Peyer's patch (tissue), 4 donors: ENCODE data around the gene TRPM3.

ENCODE experiments used
- POLR2A ChIP-seq, 2 donors: fragments of 450-650 bp; IDR thresholded peaks; one replicate each; pipeline ENCODE4 v1.5.1; 2017; ENCODE audit warnings: antibody characterized with exemption in 2 of 2, mild to moderate bottlenecking in 2 of 2, moderate library complexity in 2 of 2
- TF ChIP-seq, protein P1 (sequence below), 6 experiments: fragments of 450-650 bp in 4 of 6; fragments of 200-600 bp in 2 of 6; sonication (generic) in 1 of 6; IDR thresholded peaks; one replicate each; pipeline ENCODE4 v1.5.1; 2017 to 2019; ENCODE audit warnings: antibody characterized with exemption in 6 of 6, mild to moderate bottlenecking in 3 of 6, moderate library complexity in 1 of 6

DNA sequence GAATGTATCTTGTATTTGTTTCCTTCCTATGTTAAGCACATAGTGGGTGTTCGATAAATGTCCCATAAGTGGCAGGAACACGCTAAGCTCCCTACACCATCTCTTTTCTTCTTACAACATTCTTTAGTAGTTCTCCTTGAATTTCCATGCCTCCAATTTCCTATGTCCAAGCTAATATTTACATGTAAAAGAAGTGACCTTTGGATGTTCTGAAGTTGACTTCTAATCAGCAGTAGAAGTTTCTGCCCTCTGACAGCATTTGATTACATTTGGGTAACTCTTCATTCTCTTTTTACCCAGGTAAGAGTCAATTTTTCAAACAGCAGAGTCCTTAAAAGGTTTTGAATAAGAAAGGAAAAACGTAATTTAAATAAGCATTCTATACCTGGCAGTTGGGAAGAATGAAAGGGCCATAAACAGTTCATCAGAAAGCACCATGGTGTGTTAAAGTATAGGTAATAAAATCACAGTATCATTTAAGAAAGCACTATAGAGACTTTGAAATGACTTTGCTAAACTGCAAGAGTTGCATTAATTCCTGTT, 78.9 kb downstream of the TRPM3 start:
- TF ChIP-seq, protein P1, sequence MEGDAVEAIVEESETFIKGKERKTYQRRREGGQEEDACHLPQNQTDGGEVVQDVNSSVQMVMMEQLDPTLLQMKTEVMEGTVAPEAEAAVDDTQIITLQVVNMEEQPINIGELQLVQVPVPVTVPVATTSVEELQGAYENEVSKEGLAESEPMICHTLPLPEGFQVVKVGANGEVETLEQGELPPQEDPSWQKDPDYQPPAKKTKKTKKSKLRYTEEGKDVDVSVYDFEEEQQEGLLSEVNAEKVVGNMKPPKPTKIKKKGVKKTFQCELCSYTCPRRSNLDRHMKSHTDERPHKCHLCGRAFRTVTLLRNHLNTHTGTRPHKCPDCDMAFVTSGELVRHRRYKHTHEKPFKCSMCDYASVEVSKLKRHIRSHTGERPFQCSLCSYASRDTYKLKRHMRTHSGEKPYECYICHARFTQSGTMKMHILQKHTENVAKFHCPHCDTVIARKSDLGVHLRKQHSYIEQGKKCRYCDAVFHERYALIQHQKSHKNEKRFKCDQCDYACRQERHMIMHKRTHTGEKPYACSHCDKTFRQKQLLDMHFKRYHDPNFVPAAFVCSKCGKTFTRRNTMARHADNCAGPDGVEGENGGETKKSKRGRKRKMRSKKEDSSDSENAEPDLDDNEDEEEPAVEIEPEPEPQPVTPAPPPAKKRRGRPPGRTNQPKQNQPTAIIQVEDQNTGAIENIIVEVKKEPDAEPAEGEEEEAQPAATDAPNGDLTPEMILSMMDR (IDR thresholded peaks at IDR 0.05) = no peak
- TF ChIP-seq POLR2A (IDR thresholded peaks at IDR 0.05) = no peak
